Neuronal stem cell (in vitro differentiated cells): ENCODE results near the gene RAB44.
A peak's percentile ranks its signal among the peaks of the same experiment; 100 is the strongest.

Experiments
- DNase-seq: peaks from one replicate; pipeline ENCODE4 v3.0.0-alpha.2; 2013; ENCODE audit warnings: low spot score
- H2AFZ ChIP-seq: one replicate; pipeline ENCODE4 v1.6.1; 2013; ENCODE audit warnings: mild to moderate bottlenecking, low read length, inconsistent platforms
- H2AK5ac ChIP-seq: 2 replicates; pipeline ENCODE4 v1.6.1; 2013; ENCODE audit warnings: low read depth, mild to moderate bottlenecking, inconsistent platforms, low read length, moderate library complexity, mixed read lengths
- H2BK120ac ChIP-seq: 2 replicates; pipeline ENCODE4 v1.6.1; 2013; ENCODE audit warnings: low read depth, mild to moderate bottlenecking, inconsistent platforms, low read length, moderate library complexity, mixed read lengths
- H2BK12ac ChIP-seq: one replicate; pipeline ENCODE4 v1.6.1; 2013; ENCODE audit warnings: low read length, inconsistent platforms
- H2BK15ac ChIP-seq: 2 replicates; pipeline ENCODE4 v1.6.1; 2013; ENCODE audit warnings: mild to moderate bottlenecking, low read length, inconsistent platforms, mixed read lengths
- H2BK5ac ChIP-seq: one replicate; pipeline ENCODE4 v1.6.1; 2013; ENCODE audit warnings: inconsistent platforms, mild to moderate bottlenecking, low read length, moderate library complexity
- H3K14ac ChIP-seq: one replicate; pipeline ENCODE4 v1.6.1; 2013; ENCODE audit warnings: low read length, inconsistent platforms
- H3K18ac ChIP-seq: 2 replicates; pipeline ENCODE4 v1.6.1; 2013; ENCODE audit warnings: low read length, inconsistent platforms
- H3K23ac ChIP-seq: 2 replicates; pipeline ENCODE4 v1.6.1; 2013; ENCODE audit warnings: low read depth, mild to moderate bottlenecking, mixed read lengths, low read length, inconsistent platforms; ENCODE audit not compliant: poor library complexity
- H3K27ac ChIP-seq: replicated peaks from 3 replicates; pipeline ENCODE4 v1.5.1; 2013; ENCODE audit warnings: low read length, inconsistent platforms
- H3K27me3 ChIP-seq, 3 experiments: 2 replicates each; pipeline ENCODE4 v1.6.1; 2013; ENCODE audit warnings: low read length in 3 of 3, mild to moderate bottlenecking in 2 of 3, inconsistent platforms in 1 of 3, low read depth in 1 of 3, mixed read lengths in 1 of 3, moderate library complexity in 1 of 3; ENCODE audit not compliant: control insufficient read depth in 3 of 3, insufficient read depth in 3 of 3
- H3K36me3 ChIP-seq, 2 donors: replicated peaks in 1 of 2; 2 replicates each; pipeline ENCODE4 v1.6.1; 2013; ENCODE audit warnings: low read length in 2 of 2; ENCODE audit not compliant: control insufficient read depth in 2 of 2, insufficient read depth in 2 of 2
- H3K4ac ChIP-seq: 2 replicates; pipeline ENCODE4 v1.6.1; 2013; ENCODE audit warnings: inconsistent platforms, mild to moderate bottlenecking, low read length, moderate library complexity
- H3K4me1 ChIP-seq, 2 donors: 1 replicate in 1 of 2; 2 replicates in 1 of 2; pipeline ENCODE4 v1.6.1; 2013; ENCODE audit warnings: low read length in 2 of 2, low read depth in 1 of 2; ENCODE audit not compliant: control insufficient read depth in 2 of 2, insufficient read depth in 1 of 2
- H3K4me2 ChIP-seq: one replicate; pipeline ENCODE4 v1.6.1; 2013; ENCODE audit warnings: mild to moderate bottlenecking, low read length, inconsistent platforms; ENCODE audit not compliant: insufficient read depth, poor library complexity, severe bottlenecking
- H3K4me3 ChIP-seq, 2 donors: 2 replicates each; pipeline ENCODE4 v1.5.1; 2013; ENCODE audit warnings: low read length in 2 of 2, mild to moderate bottlenecking in 2 of 2, inconsistent platforms in 1 of 2, moderate library complexity in 1 of 2
- H3K79me1 ChIP-seq: one replicate; pipeline ENCODE4 v1.6.1; 2013; ENCODE audit warnings: low read depth, mild to moderate bottlenecking, inconsistent platforms, low read length, moderate library complexity
- H3K9ac ChIP-seq: one replicate; pipeline ENCODE4 v1.6.1; 2013; ENCODE audit warnings: mild to moderate bottlenecking, low read depth, low read length, inconsistent platforms; ENCODE audit not compliant: poor library complexity
- H3K9me3 ChIP-seq, 2 donors: replicated peaks in 1 of 2; 2 replicates each; pipeline versions ENCODE3 to v1.6.1; 2013; ENCODE audit warnings: low read length in 2 of 2, mild to moderate bottlenecking in 2 of 2, inconsistent platforms in 1 of 2, low read depth in 1 of 2, mixed read lengths in 1 of 2, moderate library complexity in 1 of 2; ENCODE audit not compliant: control insufficient read depth in 2 of 2, insufficient read depth in 1 of 2
- H4K8ac ChIP-seq: one replicate; pipeline ENCODE4 v1.6.1; 2013; ENCODE audit warnings: low read depth, mild to moderate bottlenecking, inconsistent platforms, low read length, moderate library complexity
- H4K91ac ChIP-seq: one replicate; pipeline ENCODE4 v1.6.1; 2013; ENCODE audit warnings: low read length, low read depth, mild to moderate bottlenecking, inconsistent platforms; ENCODE audit not compliant: poor library complexity
- WGBS, 2 donors: extraction: QIAGEN DNeasy Blood & Tissue Kit; methylation state at CpG; one replicate each; pipeline ENCODE4 v1.1.7; 2013; ENCODE audit warnings: missing lambda C conversion rate in 2 of 2, mixed read lengths in 1 of 2; ENCODE audit not compliant: insufficient read length in 2 of 2, insufficient replicate concordance in 1 of 2; ENCODE audit errors: extremely low coverage in 2 of 2; 5-methylcytosine and 5-hydroxymethylcytosine counted together

RAB44 gene

DNA sequence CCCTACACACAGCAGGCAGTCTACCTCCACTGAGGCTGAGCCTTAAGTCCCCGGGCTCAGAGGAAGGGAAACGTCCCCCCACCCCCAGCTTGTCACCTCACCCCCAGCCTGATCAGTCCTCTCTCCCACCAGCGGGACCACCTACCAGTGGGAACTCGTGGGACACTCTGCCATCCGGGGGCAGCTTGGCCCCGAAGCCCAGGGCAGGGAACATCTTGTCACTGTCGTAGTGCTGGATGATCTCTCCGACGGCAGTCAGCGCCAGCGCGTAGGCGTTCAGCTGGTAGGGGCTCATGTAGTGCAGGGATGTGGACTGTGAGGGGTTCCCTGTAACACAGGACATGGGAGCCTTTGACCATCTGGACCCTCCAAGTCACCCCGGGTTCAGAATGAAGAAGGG is 48.6 kb downstream of the RAB44 start:
- H3K36me3 ChIP-seq = no peaks in the 10 kb centered on the region
- H3K14ac ChIP-seq = no peak overlapping the region
- H3K4me2 ChIP-seq = no peak overlapping the region
- no peak overlapping the region for H2BK5ac ChIP-seq
- H3K9me3 ChIP-seq = peaks cover 0 to 3% of the 10 kb centered on the region in 2 donors
- peaks cover 0 to 26% (median 0%) of the 10 kb centered on the region in 3 experiments for H3K27me3 ChIP-seq
- no peak overlapping the region for H4K91ac ChIP-seq
- H3K18ac ChIP-seq = no peak overlapping the region
- peak overlapping the region; percentile 44 for H3K9ac ChIP-seq
- no peak overlapping the region for H2BK15ac ChIP-seq
- H3K4me1 ChIP-seq = peaks cover 6 to 8% of the 10 kb centered on the region in 2 donors
- no peak overlapping the region for H2BK12ac ChIP-seq
- no peak overlapping the region for H3K4me3 ChIP-seq
- peak overlapping the region; percentile 23 for H3K23ac ChIP-seq
- no CpG with 5 or more reads among the region's 14 CpGs for WGBS, 2 donors
- DNase-seq = no peak
- peak overlapping the region; percentile 20 for H2AK5ac ChIP-seq
- no peak overlapping the region for H2AFZ ChIP-seq
- no peak overlapping the region for H3K4ac ChIP-seq
- no peaks in the 10 kb centered on the region for H3K79me1 ChIP-seq
- no peak overlapping the region for H3K27ac ChIP-seq
- no peak overlapping the region for H2BK120ac ChIP-seq
- H4K8ac ChIP-seq = no peak overlapping the region

DNA sequence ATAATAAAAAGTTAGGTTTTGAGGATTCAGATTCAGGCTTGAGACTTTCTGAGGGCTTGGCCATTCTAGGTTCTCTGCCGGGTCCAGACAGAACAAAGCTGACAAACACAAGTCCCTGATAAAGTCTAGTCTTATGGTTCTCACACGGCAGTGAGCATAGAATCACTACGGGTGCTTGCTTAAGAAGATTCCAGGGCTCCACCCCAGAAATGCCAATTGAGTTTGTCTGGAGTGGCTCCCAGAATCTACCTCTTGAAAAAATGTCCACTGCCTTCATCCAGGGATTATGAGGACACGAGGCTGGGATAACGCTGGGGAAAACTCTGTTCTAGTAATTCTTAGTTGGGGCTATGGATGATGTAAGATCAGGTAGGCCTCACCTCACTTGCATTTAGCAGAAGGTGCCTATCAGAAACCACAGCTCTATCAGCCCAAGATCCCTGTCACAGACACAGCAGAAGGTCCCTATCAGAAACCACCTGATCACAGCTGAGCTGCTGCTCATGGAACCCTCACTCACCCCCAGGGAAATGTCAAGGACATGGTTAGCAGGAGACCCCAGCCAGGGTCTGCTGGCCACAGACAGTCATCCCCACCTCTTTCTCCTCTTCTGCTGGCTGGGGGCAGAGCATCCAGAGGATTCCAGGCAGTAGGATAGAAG is 52.3 kb downstream of the RAB44 start:
- no peak for DNase-seq
- Histone ChIP-seq H3K18ac (no peak overlapping the region), H2AK5ac (no peak overlapping the region), H3K4me3 (no peak overlapping the region), H3K14ac (no peak overlapping the region), H4K91ac (no peak overlapping the region), H4K8ac (no peak overlapping the region), H2BK5ac (no peak overlapping the region), H3K23ac (no peak overlapping the region), H3K27ac (no peak overlapping the region), H2BK15ac (no peak overlapping the region), H3K4me2 (no peak overlapping the region), H3K9me3 (peaks cover 0 to 3% of the 10 kb centered on the region in 2 donors), H3K36me3 (no peaks in the 10 kb centered on the region), H2BK120ac (no peak overlapping the region), H2AFZ (no peak overlapping the region), H3K79me1 (no peaks in the 10 kb centered on the region), H2BK12ac (no peak overlapping the region), H3K9ac (no peak overlapping the region), H3K4ac (no peak overlapping the region), H3K27me3 (peaks cover 0 to 27% (median 0%) of the 10 kb centered on the region in 3 experiments), H3K4me1 (peaks cover 0 to 4% of the 10 kb centered on the region in 2 donors)
- WGBS, 2 donors = no CpG with 5 or more reads among the region's 5 CpGs

DNA sequence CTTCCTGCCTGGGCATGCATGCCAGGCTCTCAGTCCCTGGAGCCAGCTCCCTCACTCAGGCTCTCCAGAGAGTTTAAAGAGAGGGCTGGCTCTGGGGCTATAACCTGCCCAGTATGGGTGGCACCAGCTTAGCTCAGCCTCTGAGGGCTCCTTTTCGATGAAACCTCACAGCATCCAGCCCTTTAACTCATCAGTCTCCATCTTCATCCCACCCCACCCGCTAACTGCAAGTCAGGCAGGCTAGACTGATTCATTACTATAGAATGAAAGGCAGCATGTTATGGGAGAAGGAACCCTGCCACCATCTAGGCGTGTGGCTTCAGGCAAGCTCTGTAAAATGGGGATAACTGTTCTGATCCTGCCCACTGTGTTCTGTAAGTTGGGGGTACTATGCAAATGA is 53.5 kb downstream of the RAB44 start:
- WGBS, 2 donors = no CpG with 5 or more reads among the region's 3 CpGs
- Histone ChIP-seq H3K4me1 (peaks cover 0 to 4% of the 10 kb centered on the region in 2 donors), H2BK15ac (no peak overlapping the region), H3K14ac (no peak overlapping the region), H4K91ac (no peak overlapping the region), H3K4me2 (no peak overlapping the region), H3K4ac (no peak overlapping the region), H3K18ac (no peak overlapping the region), H2AK5ac (no peak overlapping the region), H3K9me3 (peaks cover 0 to 3% of the 10 kb centered on the region in 2 donors), H4K8ac (no peak overlapping the region), H2BK12ac (no peak overlapping the region), H3K79me1 (no peaks in the 10 kb centered on the region), H2BK5ac (no peak overlapping the region), H3K27me3 (peaks cover 0 to 22% (median 0%) of the 10 kb centered on the region in 3 experiments), H2BK120ac (no peak overlapping the region), H3K4me3 (no peak overlapping the region), H3K36me3 (no peaks in the 10 kb centered on the region), H2AFZ (no peak overlapping the region), H3K9ac (peak overlapping the region; percentile 15), H3K27ac (no peak overlapping the region), H3K23ac (no peak overlapping the region)
- DNase-seq = no peak

DNA sequence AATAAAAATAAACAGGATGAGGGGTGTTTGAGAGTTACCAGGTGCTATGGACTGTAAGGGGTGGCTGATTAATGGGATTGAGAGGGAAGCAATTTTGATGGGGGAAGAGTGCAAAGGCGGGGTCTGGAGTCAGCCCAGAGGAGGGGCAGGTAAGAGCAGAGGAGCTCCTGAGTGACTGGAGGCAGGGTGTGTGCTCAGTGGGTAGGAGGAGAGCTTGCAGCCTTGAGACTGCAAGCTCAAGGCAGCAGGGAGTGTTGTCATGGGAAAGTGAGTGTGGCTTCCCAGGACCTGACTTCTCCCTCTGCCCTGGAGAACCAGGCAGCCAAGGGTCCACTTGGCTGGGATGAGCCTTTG is 54.2 kb downstream of the RAB44 start:
- H4K8ac ChIP-seq = no peak overlapping the region
- H3K27ac ChIP-seq = no peak overlapping the region
- no peak overlapping the region for H3K18ac ChIP-seq
- H3K79me1 ChIP-seq = no peaks in the 10 kb centered on the region
- no peaks in the 10 kb centered on the region for H3K36me3 ChIP-seq
- H4K91ac ChIP-seq = no peak overlapping the region
- no peak overlapping the region for H3K4ac ChIP-seq
- no peak overlapping the region for H2BK120ac ChIP-seq
- H3K4me2 ChIP-seq = no peak overlapping the region
- H3K4me1 ChIP-seq = peaks cover 0 to 4% of the 10 kb centered on the region in 2 donors
- no peak overlapping the region for H2BK12ac ChIP-seq
- peaks cover 0 to 3% of the 10 kb centered on the region in 2 donors for H3K9me3 ChIP-seq
- H3K4me3 ChIP-seq = no peak overlapping the region
- no peak overlapping the region for H2AFZ ChIP-seq
- no peak overlapping the region for H3K14ac ChIP-seq
- H2BK15ac ChIP-seq = no peak overlapping the region
- no CpG with 5 or more reads among the region's 1 CpG for WGBS, 2 donors
- H3K23ac ChIP-seq = no peak overlapping the region
- no peak overlapping the region for H2AK5ac ChIP-seq
- H2BK5ac ChIP-seq = no peak overlapping the region
- H3K27me3 ChIP-seq = peaks cover 0 to 20% (median 0%) of the 10 kb centered on the region in 3 experiments
- no peak for DNase-seq
- H3K9ac ChIP-seq = no peak overlapping the region
